Inferior parietal cortex (tissue), 1 donor: ENCODE results near the gene DAB2IP.
"Not testable (repeated sequence)": the region's sequence is repeated elsewhere in the genome, so short reads cannot be mapped to it uniquely, and the experiment has no call there.

Experiments
- DNase-seq: peaks from one replicate; pipeline ENCODE4 v3.0.0-alpha.2; 2016; ENCODE audit errors: extremely low spot score

Gene DAB2IP

GRCh38 chr9:121776739-121777637, 125.6 kb downstream of the DAB2IP start:
- no peak for DNase-seq

- DNase-seq = no peak
Measured at GRCh38 chr9:121778252-121779225, 127.1 kb downstream of the DAB2IP start.

GRCh38 chr9:121779381-121780117, 128.1 kb downstream of the DAB2IP start:
- no peak for DNase-seq

- DNase-seq = no peak
Measured at GRCh38 chr9:121780177-121781040, 129.0 kb downstream of the DAB2IP start.

GRCh38 chr9:121781145-121781548, 129.7 kb downstream of the DAB2IP start:
- DNase-seq = no peak

- DNase-seq = no peak
Measured at GRCh38 chr9:121781701-121782464, 130.4 kb downstream of the DAB2IP start.

- no peak for DNase-seq
Measured at GRCh38 chr9:121782514-121783110, 131.2 kb downstream of the DAB2IP start.

GRCh38 chr9:121783111-121783510, 131.7 kb downstream of the DAB2IP start:
- no peak for DNase-seq

- no peak for DNase-seq
Measured at GRCh38 chr9:121783521-121784507, 132.4 kb downstream of the DAB2IP start.

- DNase-seq = no peak
Measured at GRCh38 chr9:121784731-121785411, 133.4 kb downstream of the DAB2IP start.

- DNase-seq = no peak
Measured at GRCh38 chr9:121785673-121786542, 134.5 kb downstream of the DAB2IP start.

- no peak for DNase-seq
Measured at GRCh38 chr9:121786543-121786948, 135.1 kb downstream of the DAB2IP start.

- DNase-seq = no peak
Measured at GRCh38 chr9:121786998-121787422, 135.6 kb downstream of the DAB2IP start.

- DNase-seq = no peak
Measured at GRCh38 chr9:121788686-121789366, 137.4 kb downstream of the DAB2IP start.

- DNase-seq = no peak
Measured at GRCh38 chr9:121790841-121791240, 139.4 kb downstream of the DAB2IP start.

- DNase-seq = not testable (repeated sequence)
Measured at GRCh38 chr9:121792476-121792875, 141.0 kb downstream of the DAB2IP start.
